Right hindlimb (tissue), 1 donor: ENCODE data around the gene SNCAIP.

ENCODE experiments used
- DNase-seq: peaks from one replicate; pipeline ENCODE4 v3.0.0-alpha.2; 2018

Gene SNCAIP

DNA sequence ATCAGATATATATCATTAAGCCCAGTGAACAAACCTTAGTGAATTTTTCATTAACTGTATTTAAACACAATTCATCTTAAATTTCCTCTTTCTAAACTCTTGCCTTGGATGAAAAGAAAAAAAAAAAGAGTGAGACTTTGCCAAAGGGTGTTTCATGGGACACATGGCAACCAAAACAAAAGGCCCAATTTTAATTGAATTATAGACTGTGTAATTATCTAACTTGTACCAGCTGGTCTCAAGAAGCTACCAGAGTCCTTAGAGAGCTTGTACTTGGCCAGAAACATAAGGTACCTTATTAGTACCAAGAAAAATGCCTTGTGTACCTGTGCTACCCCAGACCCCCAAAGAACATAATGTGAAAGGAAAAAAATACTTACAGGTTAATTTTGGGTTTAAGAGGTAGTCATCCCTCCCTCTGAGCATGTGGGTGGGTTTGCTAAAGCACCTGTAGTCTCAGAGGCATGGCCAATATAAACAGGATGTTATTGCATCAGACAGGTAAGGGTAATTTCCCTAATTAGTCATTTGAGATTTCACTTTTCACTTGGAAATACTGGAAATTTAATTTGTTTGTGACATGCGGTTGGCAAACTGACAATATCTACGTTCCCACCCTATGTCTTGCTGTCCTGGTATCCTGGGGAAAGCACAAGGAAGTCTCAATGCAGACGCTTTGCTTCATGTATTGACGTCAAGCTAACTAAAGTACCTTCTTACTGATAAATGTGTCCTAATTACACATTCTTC lies 90.1 kb downstream of the SNCAIP start:
- no peak for DNase-seq

DNA sequence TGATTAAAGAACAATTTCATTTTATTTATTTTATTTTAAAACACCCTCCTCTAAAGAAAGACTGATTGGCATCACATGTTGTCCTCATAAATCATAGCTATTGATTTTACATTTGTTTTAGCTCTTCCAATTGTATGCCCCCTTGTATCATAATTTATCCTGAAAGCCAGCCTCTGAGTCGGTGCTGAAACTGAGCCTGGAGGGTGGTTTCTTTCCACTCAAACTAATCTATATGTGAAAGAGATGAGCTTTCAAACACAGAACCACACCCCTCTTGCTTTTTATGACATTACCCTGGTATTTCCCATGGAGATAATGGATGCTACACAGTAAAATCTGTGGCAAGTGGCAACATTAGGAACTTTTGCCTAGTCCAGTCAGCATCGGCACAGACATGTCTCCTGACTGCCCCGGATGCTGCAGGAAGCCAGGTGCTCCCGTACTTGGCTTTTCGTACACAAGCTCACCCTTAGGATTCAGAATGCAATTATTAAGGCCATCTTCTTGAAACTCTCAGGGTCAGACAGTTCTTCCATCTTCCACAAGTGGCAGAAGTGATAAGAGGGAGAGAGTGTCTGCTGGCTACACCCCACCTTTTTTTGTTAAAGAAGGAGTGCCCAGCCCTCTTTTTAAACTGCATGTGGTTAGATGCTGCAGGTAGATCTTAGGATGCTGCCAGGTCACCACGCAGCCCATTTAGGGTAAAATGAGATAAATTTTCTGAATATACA lies 91.1 kb downstream of the SNCAIP start:
- no peak for DNase-seq

DNA sequence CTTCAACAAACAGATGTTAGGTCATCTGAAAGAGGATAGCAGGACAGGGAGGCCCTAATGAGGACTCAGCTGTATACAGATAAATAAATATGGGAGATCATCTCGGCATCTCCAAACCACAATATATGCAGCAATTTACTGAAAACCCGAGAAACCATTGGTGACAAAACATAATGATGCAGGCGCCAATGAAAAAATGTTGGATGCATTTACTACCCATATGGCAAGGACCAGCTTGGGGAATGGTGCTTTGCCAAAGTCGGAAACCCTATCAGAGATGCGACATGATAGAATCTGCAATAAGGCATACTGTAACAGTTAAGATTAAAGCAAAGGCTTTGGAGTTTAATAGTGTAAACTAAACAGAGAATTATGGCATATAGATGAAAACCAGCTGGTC lies 92.0 kb downstream of the SNCAIP start:
- no peak for DNase-seq

DNA sequence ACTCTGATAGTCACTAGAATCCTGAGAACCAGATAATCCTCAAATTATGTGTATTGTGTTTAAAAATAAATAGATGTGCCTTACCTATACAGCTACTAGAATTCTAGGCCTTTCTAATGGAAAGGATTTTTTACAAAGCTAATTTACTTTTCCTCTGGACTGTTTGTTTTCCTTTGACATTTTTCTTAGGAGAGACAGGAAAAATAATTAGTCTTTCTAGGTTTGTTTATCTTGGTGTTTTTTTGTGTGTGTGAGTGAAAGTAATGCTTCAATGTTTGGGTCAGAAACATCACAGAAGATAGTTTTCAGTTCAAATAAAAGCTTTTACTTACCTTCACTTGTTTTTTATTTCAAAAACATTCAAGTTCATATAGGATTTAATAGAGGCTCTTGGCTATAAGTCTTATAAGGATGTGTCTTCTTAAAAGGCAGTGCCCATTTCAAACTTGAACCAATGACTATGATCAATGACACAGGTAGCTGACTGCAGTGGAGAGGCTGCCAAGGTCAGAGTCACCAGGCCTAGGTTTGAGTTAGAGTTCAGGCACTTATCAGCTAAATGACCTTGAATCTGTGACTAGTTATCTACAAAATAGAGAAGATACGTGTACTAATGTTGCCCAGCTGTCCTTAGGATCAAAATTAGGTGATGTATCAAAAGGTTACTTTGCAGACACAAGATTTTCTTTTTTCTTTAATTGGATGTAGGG lies 92.8 kb downstream of the SNCAIP start:
- DNase-seq: no peak

DNA sequence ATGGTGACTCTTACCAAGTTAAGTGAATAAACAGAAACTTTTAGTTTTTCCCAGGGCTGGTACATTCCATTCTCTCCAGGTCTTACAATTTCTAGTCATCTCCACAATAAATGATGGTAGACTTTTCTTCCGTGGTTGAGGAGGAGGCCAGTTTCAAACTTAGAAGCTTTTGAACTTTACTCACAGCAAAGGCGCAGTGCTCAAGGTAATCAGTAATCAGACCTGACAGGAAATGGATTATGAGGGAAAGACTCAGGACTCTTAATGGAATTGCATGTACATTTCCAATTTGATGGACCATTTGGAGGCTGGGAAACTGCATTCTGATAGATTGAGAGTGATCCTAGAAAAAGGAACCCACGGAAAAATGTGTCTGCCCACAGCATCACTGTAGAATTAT lies 93.7 kb downstream of the SNCAIP start:
- DNase-seq: no peak

DNA sequence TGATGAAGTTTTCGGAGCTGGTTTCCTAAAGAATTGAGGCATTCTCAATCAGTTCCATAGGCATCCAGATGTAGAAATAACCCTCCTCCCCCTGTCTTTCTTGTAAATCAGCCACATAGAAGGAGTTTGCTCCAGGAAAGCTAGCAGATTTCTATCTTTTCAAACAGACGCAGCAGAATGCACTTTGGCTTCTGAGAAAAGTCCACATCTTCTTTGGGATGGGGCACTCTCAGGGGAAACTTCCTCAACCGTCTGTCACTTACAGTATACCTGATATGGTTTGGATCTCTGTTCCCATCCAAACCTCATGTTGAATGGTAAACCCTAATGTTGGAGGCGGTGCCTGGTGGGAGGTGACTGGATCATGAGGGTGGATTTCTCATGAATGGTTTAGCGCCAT lies 94.1 kb downstream of the SNCAIP start:
- no peak for DNase-seq

DNA sequence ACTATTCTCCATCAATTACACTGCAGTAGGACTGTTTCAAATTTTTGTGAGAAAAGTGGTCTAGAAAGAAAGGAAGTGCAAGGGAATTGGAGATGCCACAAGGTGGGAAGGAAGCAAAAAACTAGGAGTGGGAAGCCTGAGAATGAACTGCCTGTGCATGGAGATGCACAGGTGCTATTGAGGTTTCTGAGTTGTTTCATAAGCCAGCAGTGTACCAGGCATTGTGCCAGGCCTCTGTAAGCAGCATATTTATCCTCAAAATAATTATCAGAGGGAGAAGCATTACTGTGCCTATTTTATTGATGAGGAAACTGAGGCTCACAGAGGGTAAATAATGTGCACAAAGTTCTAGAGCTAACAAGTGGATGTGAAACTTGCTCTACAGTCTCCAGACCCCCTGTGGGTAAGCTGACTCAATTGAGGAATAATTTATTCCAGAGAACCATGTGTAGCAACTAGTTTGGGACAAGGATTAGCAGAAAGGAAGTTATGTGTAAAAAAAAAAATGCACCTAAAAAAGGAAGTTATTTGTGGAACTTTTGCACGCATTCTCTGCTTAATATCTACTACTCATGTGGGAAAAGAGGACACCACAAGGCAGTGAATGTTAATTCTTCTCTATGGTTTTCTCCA lies 96.7 kb downstream of the SNCAIP start:
- DNase-seq: no peak

DNA sequence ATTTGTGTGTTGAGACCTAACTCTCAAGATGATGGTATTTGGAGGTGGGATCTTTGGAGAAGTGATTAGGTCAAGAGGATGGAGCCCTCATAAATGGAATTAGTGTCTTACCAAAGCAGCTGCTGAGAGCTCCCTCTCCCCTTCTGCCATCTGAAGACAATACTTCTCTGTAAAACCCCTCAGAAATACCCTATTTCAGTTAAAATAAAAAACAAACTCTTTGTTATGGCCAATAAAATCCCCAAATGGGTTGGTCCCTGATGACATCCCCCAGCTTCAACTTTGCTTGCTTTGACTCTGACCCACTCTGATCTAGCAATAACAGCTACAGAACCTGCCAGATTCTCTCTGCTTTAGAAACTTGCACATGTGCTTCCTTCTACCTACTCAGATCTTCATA lies 100.9 kb downstream of the SNCAIP start:
- DNase-seq: no peak

DNA sequence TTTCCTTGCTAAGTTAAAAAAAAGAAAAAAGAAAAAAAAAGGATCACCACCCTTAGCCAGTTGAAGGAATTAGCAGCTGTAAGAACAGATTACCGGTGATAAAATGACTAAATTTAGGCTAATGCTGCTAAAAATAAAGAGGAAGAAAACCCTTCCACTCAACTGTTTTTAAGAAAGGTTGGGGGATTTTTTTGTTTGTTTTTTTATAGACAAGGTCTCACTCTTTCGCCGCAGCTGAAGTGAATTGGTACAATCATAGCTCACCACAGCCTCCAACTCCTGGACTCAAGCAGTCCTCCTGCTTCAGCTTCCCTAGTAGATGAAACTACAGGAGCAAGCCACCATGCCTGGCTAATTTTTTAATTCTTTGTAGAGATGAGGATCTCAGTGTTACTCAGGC lies 101.7 kb downstream of the SNCAIP start:
- DNase-seq: no peak

DNA sequence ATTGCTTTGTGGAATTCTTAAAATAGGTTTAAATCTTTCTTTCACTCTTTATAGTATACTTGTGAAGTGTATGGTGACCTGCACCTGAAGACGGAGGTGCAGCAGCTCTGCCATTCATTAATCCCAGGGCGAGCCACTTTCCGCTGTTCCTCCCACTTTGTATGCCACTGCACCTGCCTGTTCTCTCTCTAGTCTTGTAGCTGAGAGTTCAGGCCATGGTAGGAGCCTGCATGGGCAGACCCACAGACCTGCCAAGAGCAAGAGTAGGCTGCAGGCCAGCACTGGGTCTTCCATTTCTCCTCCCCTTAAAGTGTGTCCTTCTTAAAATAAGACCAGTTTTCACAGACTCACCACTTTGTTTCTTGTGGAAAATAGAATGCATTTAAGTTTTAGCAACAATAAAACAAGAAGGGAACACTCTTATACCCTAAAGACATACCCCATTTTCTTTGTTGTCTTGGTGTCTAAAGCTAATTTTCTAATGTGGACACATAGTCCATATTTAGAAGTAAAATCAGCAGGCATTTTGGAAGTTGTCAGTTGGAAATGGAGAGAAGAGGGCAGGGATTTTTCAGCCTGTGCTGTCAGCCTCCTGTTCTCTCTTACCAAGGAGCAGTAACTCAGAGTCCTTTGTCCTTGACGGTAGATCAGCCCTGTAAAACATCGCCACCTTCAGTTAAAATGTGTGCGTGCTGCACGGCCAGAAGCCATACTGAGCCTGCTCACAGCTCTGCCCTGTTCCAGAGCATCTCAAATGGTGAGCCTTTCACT lies 103.2 kb downstream of the SNCAIP start:
- DNase-seq: peak; percentile 79

DNA sequence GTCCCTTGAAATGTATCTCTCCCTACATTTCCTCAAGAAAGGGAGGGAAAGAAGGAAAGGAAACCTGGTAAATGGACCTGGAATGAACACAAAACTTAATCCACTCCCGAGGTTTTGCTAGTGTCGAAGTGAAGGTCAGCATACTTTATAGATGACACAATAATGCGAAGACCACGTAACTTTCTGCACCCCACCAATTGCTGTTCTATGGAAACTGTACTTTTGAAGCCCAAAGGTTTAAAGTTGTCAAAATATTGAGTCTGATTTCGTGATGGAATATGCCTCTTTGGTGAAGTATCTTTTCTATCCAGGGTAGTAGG lies 103.7 kb downstream of the SNCAIP start:
- DNase-seq: no peak

DNA sequence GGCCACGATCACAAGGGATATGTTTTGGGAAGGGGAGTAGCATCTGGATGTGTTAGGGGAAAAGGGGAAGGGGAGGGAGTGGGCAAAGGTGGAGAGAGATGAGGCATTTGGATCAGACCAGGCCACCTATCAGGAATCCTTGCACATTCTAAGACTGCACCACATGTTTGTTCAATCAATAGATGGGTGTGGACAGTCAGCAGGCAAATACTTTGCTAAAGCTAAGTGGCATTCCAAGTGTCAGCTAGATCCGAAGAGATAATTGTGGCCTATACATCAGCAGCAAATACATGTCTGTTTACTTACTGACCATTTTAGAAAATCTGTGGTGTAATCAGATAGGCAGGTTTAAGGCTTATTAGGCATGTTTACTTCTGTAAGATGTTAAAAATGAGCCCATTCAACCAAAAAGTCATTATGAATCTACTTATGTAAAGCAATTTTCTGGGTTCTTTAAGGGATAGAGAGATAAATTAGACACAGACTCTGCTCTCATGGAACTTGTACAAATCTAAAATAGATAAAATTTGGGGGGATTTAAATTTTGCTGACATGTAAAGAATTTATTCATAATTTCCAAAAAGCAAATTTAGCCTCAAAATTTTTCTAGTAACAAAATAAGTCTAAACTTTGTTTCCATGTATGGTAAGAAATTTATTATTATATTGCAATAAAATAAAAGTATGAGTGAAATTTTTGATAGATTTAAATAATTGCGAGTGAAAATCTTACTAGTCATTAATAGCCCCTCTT lies 107.3 kb downstream of the SNCAIP start:
- DNase-seq: no peak

DNA sequence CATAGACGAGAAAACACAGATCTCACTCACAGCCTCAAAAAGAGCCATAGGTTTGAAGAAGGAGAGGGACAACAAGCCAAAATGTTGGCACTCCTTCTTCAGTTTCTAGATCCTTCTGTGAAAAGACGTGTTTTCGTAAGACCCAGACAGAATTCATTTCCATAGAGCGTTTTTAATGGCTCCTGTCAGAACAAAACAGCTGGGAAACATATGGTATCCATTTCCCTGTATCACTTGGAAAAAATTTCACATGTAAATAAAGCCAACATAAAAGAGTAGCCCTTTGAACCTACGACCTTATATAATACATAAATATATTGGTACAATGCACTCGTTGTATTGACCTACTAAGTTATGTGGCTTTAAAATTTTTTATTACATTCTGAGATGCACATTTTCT lies 108.1 kb downstream of the SNCAIP start:
- DNase-seq: no peak

DNA sequence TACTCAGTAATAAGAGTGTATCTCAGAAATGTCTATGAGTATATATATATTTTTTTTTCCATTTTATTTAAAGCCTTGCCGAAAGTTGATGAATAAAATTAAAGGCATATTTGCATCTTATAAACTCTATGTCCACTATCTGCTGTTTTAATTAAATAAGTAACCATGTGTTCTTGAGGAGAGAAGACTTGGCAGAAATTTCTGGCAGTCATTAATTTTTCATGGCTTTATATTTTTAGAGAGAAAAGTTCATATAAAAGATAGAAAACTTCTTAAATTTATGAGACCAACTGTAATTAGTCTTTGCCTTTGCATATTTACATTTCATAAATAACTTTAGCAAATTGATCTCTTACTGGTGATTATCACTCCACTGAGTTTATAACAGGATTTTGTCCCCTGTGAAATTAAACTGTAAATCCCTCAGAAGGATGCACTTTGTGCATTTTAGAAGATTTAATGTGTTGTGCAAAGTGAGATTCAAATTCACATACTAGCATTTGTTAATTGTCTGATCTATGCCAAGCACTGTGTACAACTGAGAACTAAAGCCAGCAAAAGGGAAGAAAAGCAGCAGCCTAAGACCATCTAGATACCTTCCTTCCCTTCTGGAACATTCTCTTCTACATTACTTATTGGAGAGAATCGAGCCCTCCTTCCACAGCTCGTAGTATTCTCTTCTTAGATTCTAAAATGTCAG lies 108.7 kb downstream of the SNCAIP start:
- DNase-seq: no peak

DNA sequence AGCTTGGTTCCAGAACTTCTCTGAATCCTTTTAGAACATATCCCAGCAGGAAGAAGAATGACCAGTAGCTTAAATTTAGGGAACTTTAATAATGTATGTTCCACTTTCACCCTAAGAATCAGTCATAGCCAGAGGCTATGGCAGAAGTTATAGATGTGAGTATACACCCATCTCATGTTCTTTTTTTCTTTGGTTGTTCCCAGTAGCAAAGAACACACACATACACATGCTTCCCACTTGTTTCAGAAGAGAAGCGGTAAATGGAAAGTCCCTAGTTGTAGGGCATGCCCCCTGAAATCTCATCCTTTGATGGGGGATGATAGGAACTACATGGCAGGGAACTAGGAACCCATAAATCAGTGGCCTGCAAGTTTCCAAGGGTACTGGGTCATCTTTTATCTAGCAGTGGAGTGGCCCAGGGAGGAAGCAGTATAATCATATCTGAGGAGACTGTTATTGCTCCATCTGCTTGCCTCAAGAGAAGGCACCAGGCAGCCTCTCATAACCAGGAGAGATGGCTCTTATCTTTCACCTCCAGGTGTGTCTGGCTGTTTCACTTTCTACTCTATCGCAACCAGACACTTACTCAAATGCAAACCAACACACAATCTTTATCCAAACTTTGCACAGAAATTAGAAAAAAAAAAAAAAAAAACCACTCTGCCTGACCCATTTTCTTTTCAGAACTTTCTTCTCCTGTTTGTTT lies 109.5 kb downstream of the SNCAIP start:
- no peak for DNase-seq

DNA sequence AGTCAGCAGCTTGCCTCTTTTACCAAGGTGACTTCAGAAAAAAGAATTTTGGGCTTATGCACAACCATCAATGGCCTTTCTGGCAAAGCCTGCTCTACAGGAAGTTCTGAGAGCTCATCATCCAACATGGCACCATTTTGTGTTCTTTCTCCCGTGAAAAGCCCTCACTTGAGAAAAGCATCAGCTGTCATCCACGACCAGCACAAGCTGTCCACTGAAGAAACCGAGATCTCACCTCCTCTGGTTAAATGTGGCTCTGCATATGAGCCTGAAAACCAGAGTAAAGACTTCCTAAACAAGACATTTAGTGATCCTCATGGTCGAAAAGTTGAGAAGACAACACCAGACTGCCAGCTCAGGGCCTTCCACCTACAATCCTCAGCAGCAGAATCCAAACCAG lies 111.2 kb downstream of the SNCAIP start:
- no peak for DNase-seq

DNA sequence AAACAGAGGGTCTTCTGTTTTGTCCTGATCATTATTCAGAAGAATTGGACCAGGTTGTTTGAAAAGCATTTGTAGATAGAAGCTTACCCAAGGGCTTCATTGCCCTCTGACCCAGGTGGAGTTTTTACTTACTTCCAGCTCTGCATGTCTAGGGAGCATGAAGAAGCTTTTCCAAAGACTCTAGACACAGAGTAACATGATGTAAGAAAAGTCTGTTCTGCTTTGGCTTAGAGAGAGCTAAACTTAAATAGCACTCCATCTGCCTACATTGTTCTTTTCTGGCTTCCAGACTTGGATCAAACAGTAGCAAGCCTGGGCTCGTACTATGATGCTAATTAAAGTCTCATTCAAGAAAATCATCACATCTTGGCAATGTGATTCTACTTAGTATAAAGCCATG lies 112.1 kb downstream of the SNCAIP start:
- peak; percentile 45 for DNase-seq

DNA sequence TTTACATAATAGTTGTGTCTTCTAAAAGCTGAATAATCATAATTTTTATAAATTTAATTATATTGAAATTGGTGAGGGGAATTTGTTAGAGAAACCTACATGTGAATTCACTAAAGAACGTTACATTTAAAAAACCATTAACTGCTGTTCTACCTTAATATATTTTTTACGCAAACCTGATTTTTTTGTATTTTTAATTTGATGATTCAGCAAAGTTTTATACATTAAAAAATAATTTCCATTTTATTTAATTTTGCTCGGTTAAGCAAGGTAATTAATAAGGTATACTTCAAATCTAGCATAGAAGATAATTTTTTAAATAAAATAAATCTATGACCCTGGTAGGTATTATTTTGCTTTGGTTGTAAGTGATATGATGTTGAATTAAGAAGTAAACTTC lies 114.3 kb downstream of the SNCAIP start:
- no peak for DNase-seq

DNA sequence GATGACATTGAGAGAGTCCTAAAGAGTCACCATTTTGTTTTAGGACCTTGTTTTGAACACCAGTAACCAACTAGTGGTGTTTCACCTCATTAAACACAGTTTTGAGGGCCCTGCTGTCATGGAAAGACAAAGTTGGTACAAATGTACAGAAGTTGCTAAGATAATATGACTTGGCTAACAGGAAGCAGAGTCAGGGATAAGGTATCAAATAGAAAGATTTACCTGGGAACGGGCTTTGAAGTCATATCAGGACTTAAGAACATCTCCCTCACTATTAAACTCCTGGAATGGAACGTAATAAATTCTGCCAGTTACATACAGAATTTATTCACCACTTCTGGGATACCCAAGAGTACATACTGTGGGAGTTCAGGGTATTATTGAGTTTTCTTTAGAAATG lies 115.6 kb downstream of the SNCAIP start:
- no peak for DNase-seq

DNA sequence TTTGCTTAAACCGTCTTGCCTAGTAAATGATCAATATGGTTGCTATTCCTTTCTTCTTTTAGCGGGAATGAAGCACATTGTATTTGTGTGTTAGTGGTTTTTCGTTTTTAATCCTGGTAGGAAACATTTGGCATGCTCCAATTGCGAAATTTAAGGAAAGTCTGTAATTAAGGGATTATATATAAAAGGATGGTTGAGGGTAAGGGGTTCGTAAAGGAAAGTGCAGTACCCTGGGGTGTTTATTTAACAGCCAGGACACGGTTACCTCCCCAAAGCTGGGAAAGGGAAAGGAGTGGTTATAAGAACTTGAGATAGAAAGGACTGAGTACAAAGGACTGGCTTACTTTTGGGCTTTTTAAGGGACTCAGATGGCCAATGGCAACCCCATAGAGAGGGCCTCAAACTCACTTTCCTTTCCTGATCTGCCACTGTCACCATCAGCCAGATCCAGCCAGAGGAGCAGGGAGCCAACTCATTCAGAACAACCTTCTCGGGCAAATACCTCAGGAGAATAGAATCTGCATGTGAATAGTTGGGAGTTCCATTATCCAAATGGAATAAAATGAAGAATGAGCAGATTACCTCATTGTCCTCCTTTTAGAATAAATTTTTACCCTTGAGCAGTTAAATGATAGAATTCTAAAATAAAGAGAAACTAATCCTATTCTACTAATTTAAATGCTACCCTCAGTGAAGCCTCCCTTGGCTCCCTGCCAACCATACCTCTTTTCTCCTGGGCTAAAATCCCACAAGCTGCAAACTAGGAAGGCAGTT lies 117.7 kb downstream of the SNCAIP start:
- no peak for DNase-seq
